Neural progenitor cell (in vitro differentiated cells): ENCODE results near the gene TBXAS1. TPM values are rescaled to one million over a fixed set of nuclear protein-coding genes. Genes with fewer than 3 reads are reported as not detected.

Experiments used
- DNase-seq: peaks from one replicate; pipeline ENCODE4 v3.0.0-alpha.2; 2016; ENCODE audit warnings: low spot score
- H2AFZ ChIP-seq: fragments of 200-600 bp; sonication (generic); replicated peaks from 2 replicates; pipeline ENCODE4 v1.6.1; 2016; ENCODE audit warnings: antibody characterized with exemption
- H3F3A ChIP-seq: fragments of 200-600 bp; sonication (generic); 2 replicates; pipeline ENCODE4 v1.6.1; 2016; ENCODE audit warnings: antibody characterized with exemption, low read depth
- H3K27ac ChIP-seq: fragments of 200-600 bp; sonication (generic); 2 replicates; pipeline ENCODE4 v1.5.1; 2016; ENCODE audit warnings: mild to moderate bottlenecking
- H3K27me3 ChIP-seq: fragments of 200-600 bp; sonication (generic); 2 replicates; pipeline ENCODE4 v1.6.1; 2016; ENCODE audit warnings: mild to moderate bottlenecking, moderate library complexity
- H3K36me3 ChIP-seq: fragments of 200-600 bp; sonication (generic); 2 replicates; pipeline ENCODE4 v1.5.1; 2016
- H3K4me1 ChIP-seq: fragments of 200-600 bp; sonication (generic); 2 replicates; pipeline ENCODE4 v1.6.1; 2016; ENCODE audit warnings: mixed run types
- H3K4me2 ChIP-seq: fragments of 200-600 bp; sonication (generic); 2 replicates; pipeline ENCODE4 v1.6.1; 2016
- H3K4me3 ChIP-seq: fragments of 200-600 bp; sonication (generic); 2 replicates; pipeline ENCODE4 v1.5.1; 2016
- H3K79me2 ChIP-seq: fragments of 200-600 bp; sonication (generic); 2 replicates; pipeline ENCODE4 v1.6.1; 2016; ENCODE audit warnings: low read depth
- H3K9ac ChIP-seq: fragments of 200-600 bp; sonication (generic); 2 replicates; pipeline ENCODE4 v1.6.1; 2016
- H3K9me3 ChIP-seq: fragments of 200-600 bp; sonication (generic); 2 replicates; pipeline ENCODE4 v1.5.1; 2016; ENCODE audit warnings: low read depth
- H4K20me1 ChIP-seq: fragments of 200-600 bp; sonication (generic); 2 replicates; pipeline ENCODE4 v1.6.1; 2016; ENCODE audit warnings: low read depth
- H3K27ac Mint-ChIP-seq: 3 replicates; pipeline ENCODE4 v1.8.0; 2021; ENCODE audit warnings: mixed read lengths
- H3K27me3 Mint-ChIP-seq: 2 replicates; pipeline ENCODE4 v1.8.0; 2022; ENCODE audit warnings: low read depth, mild to moderate bottlenecking, inconsistent platforms, moderate library complexity, mixed read lengths; ENCODE audit not compliant: insufficient read depth
- H3K36me3 Mint-ChIP-seq: 3 replicates; pipeline ENCODE4 v1.8.0; 2021; ENCODE audit warnings: mixed read lengths
- H3K4me1 Mint-ChIP-seq: 3 replicates; pipeline ENCODE4 v1.8.0; 2021; ENCODE audit warnings: mixed read lengths
- H3K4me3 Mint-ChIP-seq: 3 replicates; pipeline ENCODE4 v1.8.0; 2021; ENCODE audit warnings: mild to moderate bottlenecking, moderate library complexity, mixed read lengths
- H3K9me3 Mint-ChIP-seq: 3 replicates; pipeline ENCODE4 v1.8.0; 2020; ENCODE audit warnings: mixed read lengths
- EZH2 ChIP-seq: fragments of 200-600 bp; sonication (generic); IDR thresholded peaks from 2 replicates; pipeline ENCODE4 v1.6.1; 2017; ENCODE audit warnings: antibody characterized with exemption, mild to moderate bottlenecking, moderate library complexity
- EZH2phosphoT487 ChIP-seq: fragments of 200-600 bp; sonication (generic); IDR thresholded peaks from 2 replicates; pipeline ENCODE4 v1.6.1; 2017; ENCODE audit warnings: antibody characterized with exemption
- total RNA-seq: library from RNA; depleted of rRNA; stranded (reverse); fragments of >200 nt; gene quantifications from 2 replicates; pipeline ENCODE4 v1.2.3, GENCODE V29; 2015; ENCODE audit warnings: low replicate concordance
- TF ChIP-seq, protein P1 (sequence below): fragments of 200-600 bp; sonication (generic); IDR thresholded peaks from 2 replicates; pipeline ENCODE4 v1.5.1; 2017; ENCODE audit warnings: antibody characterized with exemption, mild to moderate bottlenecking

The TBXAS1 gene
- total RNA-seq, 1 donor from 2014 or later, result not detected

DNA sequence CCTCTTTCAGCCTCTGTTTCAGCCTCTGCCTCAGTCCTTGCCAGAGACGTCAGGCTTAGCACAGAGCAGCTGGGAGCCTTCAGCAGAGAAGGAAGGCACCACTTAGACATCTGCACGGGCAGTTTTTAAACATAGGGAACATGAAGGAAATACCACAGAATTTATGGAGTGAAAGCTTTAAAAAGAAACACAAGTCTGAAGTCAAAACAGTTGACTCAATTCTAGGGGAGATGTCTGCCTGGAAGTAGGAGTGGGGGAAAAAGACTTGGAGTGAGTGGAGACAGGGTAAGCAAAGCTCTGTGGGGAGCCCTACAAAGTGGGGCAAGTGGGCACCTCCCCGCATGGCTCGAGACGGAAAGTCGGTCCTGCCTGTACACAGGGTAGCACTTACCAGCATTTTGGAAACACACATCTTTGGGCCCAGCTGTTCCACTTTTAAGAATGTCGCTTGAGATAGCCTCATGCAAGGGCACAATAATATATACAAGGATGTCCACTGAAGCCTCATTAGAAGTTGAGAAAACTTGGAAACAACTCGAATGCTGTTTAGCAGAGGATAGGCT lies 5.0 kb upstream of the TBXAS1 start:
- Histone ChIP-seq H3K36me3 (no peaks in the 10 kb centered on the region), H3K79me2 (no peaks in the 10 kb centered on the region), H3F3A (no peaks in the 10 kb centered on the region), H4K20me1 (no peaks in the 10 kb centered on the region), H3K4me2 (no peak overlapping the region), H3K9ac (no peak overlapping the region), H3K4me3 (no peak overlapping the region), H3K4me1 (no peaks in the 10 kb centered on the region), H3K27ac (no peak overlapping the region), H2AFZ (no peak overlapping the region), H3K9me3 (no peaks in the 10 kb centered on the region), H3K27me3 (no peaks in the 10 kb centered on the region)
- Mint-ChIP-seq H3K27me3 (no peaks in the 10 kb centered on the region), H3K27ac (no peak overlapping the region), H3K4me1 (no peaks in the 10 kb centered on the region), H3K9me3 (no peaks in the 10 kb centered on the region), H3K36me3 (no peaks in the 10 kb centered on the region), H3K4me3 (no peak overlapping the region)
- TF ChIP-seq, protein P1, sequence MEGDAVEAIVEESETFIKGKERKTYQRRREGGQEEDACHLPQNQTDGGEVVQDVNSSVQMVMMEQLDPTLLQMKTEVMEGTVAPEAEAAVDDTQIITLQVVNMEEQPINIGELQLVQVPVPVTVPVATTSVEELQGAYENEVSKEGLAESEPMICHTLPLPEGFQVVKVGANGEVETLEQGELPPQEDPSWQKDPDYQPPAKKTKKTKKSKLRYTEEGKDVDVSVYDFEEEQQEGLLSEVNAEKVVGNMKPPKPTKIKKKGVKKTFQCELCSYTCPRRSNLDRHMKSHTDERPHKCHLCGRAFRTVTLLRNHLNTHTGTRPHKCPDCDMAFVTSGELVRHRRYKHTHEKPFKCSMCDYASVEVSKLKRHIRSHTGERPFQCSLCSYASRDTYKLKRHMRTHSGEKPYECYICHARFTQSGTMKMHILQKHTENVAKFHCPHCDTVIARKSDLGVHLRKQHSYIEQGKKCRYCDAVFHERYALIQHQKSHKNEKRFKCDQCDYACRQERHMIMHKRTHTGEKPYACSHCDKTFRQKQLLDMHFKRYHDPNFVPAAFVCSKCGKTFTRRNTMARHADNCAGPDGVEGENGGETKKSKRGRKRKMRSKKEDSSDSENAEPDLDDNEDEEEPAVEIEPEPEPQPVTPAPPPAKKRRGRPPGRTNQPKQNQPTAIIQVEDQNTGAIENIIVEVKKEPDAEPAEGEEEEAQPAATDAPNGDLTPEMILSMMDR, result no peak
- TF ChIP-seq EZH2phosphoT487 (no peak), EZH2 (no peak)
- no peak for DNase-seq

- Histone ChIP-seq H3K36me3 (no peaks in the 10 kb centered on the region), H3K9ac (no peak overlapping the region), H3K9me3 (no peaks in the 10 kb centered on the region), H3K27ac (no peak overlapping the region), H3K79me2 (no peaks in the 10 kb centered on the region), H3K4me2 (no peak overlapping the region), H3K27me3 (no peaks in the 10 kb centered on the region), H2AFZ (no peak overlapping the region), H4K20me1 (no peaks in the 10 kb centered on the region), H3K4me1 (no peaks in the 10 kb centered on the region), H3K4me3 (no peak overlapping the region), H3F3A (no peaks in the 10 kb centered on the region)
- no peak for DNase-seq
- Mint-ChIP-seq H3K27me3 (peaks cover under 1% of the 10 kb centered on the region), H3K4me3 (no peak overlapping the region), H3K27ac (no peak overlapping the region), H3K9me3 (no peaks in the 10 kb centered on the region), H3K36me3 (no peaks in the 10 kb centered on the region), H3K4me1 (peaks cover 7% of the 10 kb centered on the region)
- TF ChIP-seq EZH2phosphoT487 (no peak), EZH2 (no peak)
- TF ChIP-seq, protein P1, result no peak
Measured at GRCh38 chr7:139825666-139826290, 3.3 kb upstream of the TBXAS1 start.

GRCh38 chr7:139827042-139827441 lies 2.0 kb upstream of the TBXAS1 start:
- Histone ChIP-seq H2AFZ (no peak overlapping the region), H4K20me1 (no peaks in the 10 kb centered on the region), H3K4me3 (no peak overlapping the region), H3K4me1 (no peaks in the 10 kb centered on the region), H3K9ac (no peak overlapping the region), H3K36me3 (no peaks in the 10 kb centered on the region), H3K27me3 (no peaks in the 10 kb centered on the region), H3F3A (no peaks in the 10 kb centered on the region), H3K4me2 (no peak overlapping the region), H3K79me2 (no peaks in the 10 kb centered on the region), H3K9me3 (no peaks in the 10 kb centered on the region), H3K27ac (no peak overlapping the region)
- Mint-ChIP-seq H3K4me1 (peaks cover 7% of the 10 kb centered on the region), H3K9me3 (no peaks in the 10 kb centered on the region), H3K36me3 (no peaks in the 10 kb centered on the region), H3K27me3 (peaks cover 3% of the 10 kb centered on the region), H3K4me3 (no peak overlapping the region), H3K27ac (no peak overlapping the region)
- DNase-seq, result no peak
- no peak for TF ChIP-seq EZH2phosphoT487
- no peak for TF ChIP-seq EZH2
- TF ChIP-seq, protein P1, result no peak
